ENCODE data around the gene PREX1.
"Not testable (repeated sequence)": the region's sequence is repeated elsewhere in the genome, so short reads cannot be mapped to it uniquely, and the experiment has no call there.

Gene PREX1

GRCh38 chr20:48824830-48825565 lies 2.8 kb downstream of the PREX1 start:
- DNase-seq = no peak

GRCh38 chr20:48823960-48824498 lies 3.8 kb downstream of the PREX1 start:
- no peak for DNase-seq

- no peak for DNase-seq
Measured at GRCh38 chr20:48823476-48823875, 4.3 kb downstream of the PREX1 start.

GRCh38 chr20:48822879-48823385 lies 4.9 kb downstream of the PREX1 start:
- DNase-seq = no peak

- no peak for DNase-seq
Measured at GRCh38 chr20:48822178-48822577, 5.6 kb downstream of the PREX1 start.

GRCh38 chr20:48821261-48821920 lies 6.4 kb downstream of the PREX1 start:
- DNase-seq = no peak

GRCh38 chr20:48820649-48820973 lies 7.2 kb downstream of the PREX1 start:
- DNase-seq = no peak

- DNase-seq = no peak
Measured at GRCh38 chr20:48819821-48820648, 7.8 kb downstream of the PREX1 start.

GRCh38 chr20:48819089-48819488 lies 8.7 kb downstream of the PREX1 start:
- DNase-seq = no peak

GRCh38 chr20:48818481-48818987 lies 9.3 kb downstream of the PREX1 start:
- DNase-seq = no peak

GRCh38 chr20:48818031-48818370 lies 9.8 kb downstream of the PREX1 start:
- no peak for DNase-seq

- DNase-seq = no peak
Measured at GRCh38 chr20:48817367-48818030, 10.3 kb downstream of the PREX1 start.

GRCh38 chr20:48816282-48817205 lies 11.3 kb downstream of the PREX1 start:
- no peak for DNase-seq

GRCh38 chr20:48815537-48815936 lies 12.3 kb downstream of the PREX1 start:
- no peak for DNase-seq

GRCh38 chr20:48814633-48815032 lies 13.2 kb downstream of the PREX1 start:
- DNase-seq = no peak

GRCh38 chr20:48813930-48814546 lies 13.8 kb downstream of the PREX1 start:
- no peak for DNase-seq

- no peak for DNase-seq
Measured at GRCh38 chr20:48813446-48813747, 14.4 kb downstream of the PREX1 start.

GRCh38 chr20:48812600-48813445 lies 15.0 kb downstream of the PREX1 start:
- no peak for DNase-seq

GRCh38 chr20:48812114-48812513 lies 15.7 kb downstream of the PREX1 start:
- not testable (repeated sequence) for DNase-seq

- no peak for DNase-seq
Measured at GRCh38 chr20:48809673-48810072, 18.1 kb downstream of the PREX1 start.

Measured in SW 1271 (cell line).